OCI-LY1 (cell line): Measurements from ENCODE around the gene ALCAM.

Experiments used
- H2AFZ ChIP-seq: fragments of 200-600 bp; sonication (generic), shearing (Covaris generic); 2 replicates; pipeline ENCODE4 v1.6.0; 2014; ENCODE audit warnings: antibody characterized with exemption, mild to moderate bottlenecking, low read length
- H3F3A ChIP-seq: fragments of 200-600 bp; sonication (generic), shearing (Covaris generic); 2 replicates; pipeline ENCODE4 v1.6.0; 2014; ENCODE audit warnings: mild to moderate bottlenecking, antibody characterized with exemption, low read length, moderate library complexity; ENCODE audit not compliant: insufficient read depth
- H3K27ac ChIP-seq: fragments of 200-600 bp; sonication (generic); 2 replicates; pipeline ENCODE4 v1.5.1; 2014; ENCODE audit warnings: low read length, mixed run types, mild to moderate bottlenecking, low read depth; ENCODE audit not compliant: poor library complexity, severe bottlenecking
- H3K27me3 ChIP-seq: fragments of 200-600 bp; sonication (generic); 2 replicates; pipeline ENCODE4 v1.6.0; 2014; ENCODE audit warnings: antibody characterized with exemption, mild to moderate bottlenecking, low read length, moderate library complexity; ENCODE audit not compliant: insufficient read depth
- H3K36me3 ChIP-seq: fragments of 200-600 bp; sonication (generic); 2 replicates; pipeline ENCODE4 v1.6.1; 2014; ENCODE audit warnings: mild to moderate bottlenecking, antibody characterized with exemption, low read length, moderate library complexity, mixed read lengths; ENCODE audit not compliant: insufficient read depth
- H3K4me1 ChIP-seq: fragments of 200-600 bp; sonication (generic); 2 replicates; pipeline ENCODE4 v1.5.1; 2014; ENCODE audit warnings: mild to moderate bottlenecking, low read length, moderate library complexity; ENCODE audit not compliant: insufficient read depth, severe bottlenecking
- H3K4me2 ChIP-seq: fragments of 200-600 bp; sonication (generic), shearing (Covaris generic); 2 replicates; pipeline ENCODE4 v1.6.1; 2014; ENCODE audit warnings: low read length
- H3K4me3 ChIP-seq: fragments of 200-600 bp; sonication (generic); 2 replicates; pipeline ENCODE4 v1.5.1; 2014; ENCODE audit warnings: low read length, low read depth, mild to moderate bottlenecking, mixed read lengths; ENCODE audit not compliant: poor library complexity, severe bottlenecking
- H3K79me2 ChIP-seq: fragments of 200-600 bp; shearing (Covaris generic); 2 replicates; pipeline ENCODE4 v1.6.1; 2016; ENCODE audit warnings: mixed run types, low read length, mixed read lengths; ENCODE audit not compliant: insufficient read depth
- H3K9ac ChIP-seq: fragments of 200-600 bp; sonication (generic), shearing (Covaris generic); 2 replicates; pipeline ENCODE4 v1.6.1; 2014; ENCODE audit warnings: mild to moderate bottlenecking, low read length, mixed read lengths
- H3K9me2 ChIP-seq: fragments of 200-600 bp; sonication (generic), shearing (Covaris generic); 2 replicates; pipeline ENCODE4 v1.6.1; 2014; ENCODE audit warnings: low read depth, mild to moderate bottlenecking, low read length, mixed read lengths
- H3K9me3 ChIP-seq: fragments of 200-600 bp; shearing (Covaris generic); 2 replicates; pipeline ENCODE4 v1.6.1; 2014; ENCODE audit warnings: low read length, mixed read lengths
- H4K20me1 ChIP-seq: fragments of 200-600 bp; sonication (generic), shearing (Covaris generic); 2 replicates; pipeline ENCODE4 v1.6.0; 2016; ENCODE audit warnings: mild to moderate bottlenecking, low read length; ENCODE audit not compliant: insufficient read depth
- CTCF ChIP-seq: fragments of 200-600 bp; sonication (generic), shearing (Covaris generic); IDR thresholded peaks from 2 replicates; pipeline ENCODE4 v1.5.1; 2017; ENCODE audit warnings: mild to moderate bottlenecking, antibody characterized with exemption, low read length, moderate library complexity, mixed read lengths
- EZH2 ChIP-seq: fragments of 200-600 bp; sonication (generic), shearing (Covaris generic); IDR thresholded peaks from 2 replicates; pipeline ENCODE4 v1.8.0; 2017; ENCODE audit warnings: borderline replicate concordance, mixed run types, mild to moderate bottlenecking, antibody characterized with exemption, low read length, moderate library complexity, mixed read lengths

Gene ALCAM

GRCh38 chr3:105431200-105431599, 64.5 kb downstream of the ALCAM start:
- Histone ChIP-seq H3K9me2 (no peaks in the 10 kb centered on the region), H3K27me3 (no peaks in the 10 kb centered on the region), H3K36me3 (no peaks in the 10 kb centered on the region; the same call in 1 of the 2 replicates), H4K20me1 (no peaks in the 10 kb centered on the region), H3K27ac (no peak overlapping the region), H2AFZ (no peak overlapping the region), H3K79me2 (peaks cover 16% of the 10 kb centered on the region; the same call in 1 of the 2 replicates), H3K4me3 (no peak overlapping the region), H3K9me3 (no peaks in the 10 kb centered on the region), H3K4me2 (no peak overlapping the region), H3F3A (no peaks in the 10 kb centered on the region), H3K9ac (no peak overlapping the region), H3K4me1 (peaks cover 7% of the 10 kb centered on the region)
- no peak for TF ChIP-seq CTCF
- no peak for TF ChIP-seq EZH2

GRCh38 chr3:105435277-105435676, 68.6 kb downstream of the ALCAM start:
- H3K79me2 ChIP-seq: peaks cover 10% of the 10 kb centered on the region
- no peak overlapping the region for H3K4me3 ChIP-seq
- H4K20me1 ChIP-seq: no peaks in the 10 kb centered on the region

GRCh38 chr3:105436687-105437086, 70.0 kb downstream of the ALCAM start:
- no peaks in the 10 kb centered on the region for H4K20me1 ChIP-seq
- no peaks in the 10 kb centered on the region for H3K4me1 ChIP-seq
- no peak overlapping the region for H2AFZ ChIP-seq
- no peaks in the 10 kb centered on the region for H3K9me3 ChIP-seq
- H3K27ac ChIP-seq: no peak overlapping the region
- H3K79me2 ChIP-seq: peaks cover 10% of the 10 kb centered on the region
- H3K4me3 ChIP-seq: no peak overlapping the region
- no peak overlapping the region for H3K4me2 ChIP-seq
- no peaks in the 10 kb centered on the region for H3K27me3 ChIP-seq
- TF ChIP-seq CTCF (no peak), EZH2 (no peak)
- H3K9me2 ChIP-seq: no peaks in the 10 kb centered on the region
- H3K9ac ChIP-seq: no peak overlapping the region
- H3K36me3 ChIP-seq: peaks cover 4% of the 10 kb centered on the region; the same call in 1 of the 2 replicates
- H3F3A ChIP-seq: no peaks in the 10 kb centered on the region

More at GRCh38 chr3:105435277-105435676, 68.6 kb downstream of the ALCAM start:
- H3F3A ChIP-seq: no peaks in the 10 kb centered on the region
- H3K9me3 ChIP-seq: no peaks in the 10 kb centered on the region
- H3K36me3 ChIP-seq: no peaks in the 10 kb centered on the region; the same call in 1 of the 2 replicates
- no peak overlapping the region for H3K27ac ChIP-seq
- H3K4me2 ChIP-seq: no peak overlapping the region
- peaks cover 5% of the 10 kb centered on the region for H3K4me1 ChIP-seq
- no peaks in the 10 kb centered on the region for H3K27me3 ChIP-seq
- TF ChIP-seq CTCF (no peak), EZH2 (no peak)
- H3K9me2 ChIP-seq: no peaks in the 10 kb centered on the region
- no peak overlapping the region for H2AFZ ChIP-seq
- H3K9ac ChIP-seq: no peak overlapping the region
